Measurements from ENCODE around the gene STIMATE. TPM values are rescaled to one million over a fixed set of nuclear protein-coding genes. Genes with fewer than 3 reads are reported as not detected.

Gene STIMATE
- total RNA-seq, 4 donors from 2014 or later: 12.7 to 20.7 (median 16.1) TPM

GRCh38 chr3:52892625-52893311, 4.6 kb downstream of the STIMATE start:
- no peak overlapping the region for H3K4me3 ChIP-seq (ENCODE audit: low read depth, poor library complexity, severe bottlenecking)
- TF ChIP-seq POLR2A (IDR thresholded peaks at IDR 0.05) (no peak), CTCF (IDR thresholded peaks at IDR 0.05) (no peak)
- intact Hi-C loops (cut with DNase I; ENCODE audit: low total_unique reads): no loop called here
- WGBS, 2 donors: 50 to 71% methylated on average over 8 of the region's 8 CpGs
- DNase-seq (ENCODE audit: low spot score in 2 of 2): no peak

GRCh38 chr3:52892290-52892624, 5.1 kb downstream of the STIMATE start:
- 51 to 65% methylated on average over 5 of the region's 5 CpGs for WGBS, 2 donors
- DNase-seq (ENCODE audit: low spot score in 2 of 2): no peak
- H3K4me3 ChIP-seq (ENCODE audit: low read depth, poor library complexity, severe bottlenecking): no peak overlapping the region
- intact Hi-C loops (cut with DNase I; ENCODE audit: low total_unique reads): no loop called here
- no peak for TF ChIP-seq CTCF (IDR thresholded peaks at IDR 0.05)
- no peak for TF ChIP-seq POLR2A (IDR thresholded peaks at IDR 0.05)

GRCh38 chr3:52891615-52892081, 5.7 kb downstream of the STIMATE start:
- intact Hi-C loops (cut with DNase I; ENCODE audit: low total_unique reads): no loop called here
- no peak overlapping the region for H3K4me3 ChIP-seq (ENCODE audit: low read depth, poor library complexity, severe bottlenecking)
- 64 to 71% methylated on average over 2 of the region's 2 CpGs for WGBS, 2 donors
- no peak for TF ChIP-seq POLR2A (IDR thresholded peaks at IDR 0.05)
- peak in 1 of 2 donors; percentile 62 for DNase-seq (ENCODE audit: low spot score in 2 of 2)

- DNase-seq (ENCODE audit: low spot score in 2 of 2): no peak
- H3K4me3 ChIP-seq (ENCODE audit: low read depth, poor library complexity, severe bottlenecking): no peak overlapping the region
- TF ChIP-seq CTCF (IDR thresholded peaks at IDR 0.05) (no peak), POLR2A (IDR thresholded peaks at IDR 0.05) (no peak)
- WGBS, 2 donors: 75 to 79% methylated on average over 9 of the region's 9 CpGs
- intact Hi-C loops (cut with DNase I; ENCODE audit: low total_unique reads): no loop called here
Observed at GRCh38 chr3:52891164-52891563, 6.2 kb downstream of the STIMATE start.

- no peak for DNase-seq (ENCODE audit: low spot score in 2 of 2)
- WGBS, 2 donors: 89 to 93% methylated on average over 5 of the region's 5 CpGs
- H3K4me3 ChIP-seq (ENCODE audit: low read depth, poor library complexity, severe bottlenecking): no peak overlapping the region
- no peak for TF ChIP-seq POLR2A (IDR thresholded peaks at IDR 0.05)
- TF ChIP-seq CTCF (IDR thresholded peaks at IDR 0.05): no peak
- intact Hi-C loops (cut with DNase I; ENCODE audit: low total_unique reads): no loop called here
Observed at GRCh38 chr3:52890735-52891134, 6.6 kb downstream of the STIMATE start.

- 91 to 97% methylated on average over 8 of the region's 8 CpGs for WGBS, 2 donors
- no peak overlapping the region for H3K4me3 ChIP-seq (ENCODE audit: low read depth, poor library complexity, severe bottlenecking)
- DNase-seq (ENCODE audit: low spot score in 2 of 2): no peak
- TF ChIP-seq CTCF (IDR thresholded peaks at IDR 0.05) (no peak), POLR2A (IDR thresholded peaks at IDR 0.05) (no peak)
- intact Hi-C loops (cut with DNase I; ENCODE audit: low total_unique reads): no loop called here
Observed at GRCh38 chr3:52889901-52890300, 7.4 kb downstream of the STIMATE start.

Measured in lower leg skin (tissue), 4 donors.